ENCODE data around the gene PLCB4.

The PLCB4 gene

DNA sequence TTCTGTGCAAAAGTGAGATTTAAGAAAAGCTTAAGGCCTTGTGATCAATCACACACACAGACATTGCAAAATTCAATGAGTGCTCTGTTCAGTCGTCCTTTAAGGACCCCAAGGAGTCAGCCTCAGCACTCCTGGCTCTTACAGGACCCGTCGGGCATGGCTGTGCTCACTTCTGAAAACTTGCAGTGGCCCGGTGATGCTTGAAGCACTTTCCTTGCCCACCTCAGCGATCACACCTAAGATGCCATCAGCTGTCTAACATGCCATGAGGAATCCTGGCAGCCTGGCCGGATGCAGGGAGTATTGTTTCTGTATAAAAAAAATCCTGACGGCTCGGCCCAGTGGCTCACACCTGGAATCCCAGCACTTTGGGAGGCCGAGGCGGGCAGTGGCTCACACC, 344.1 kb downstream of the PLCB4 start:
- no peak for DNase-seq

DNA sequence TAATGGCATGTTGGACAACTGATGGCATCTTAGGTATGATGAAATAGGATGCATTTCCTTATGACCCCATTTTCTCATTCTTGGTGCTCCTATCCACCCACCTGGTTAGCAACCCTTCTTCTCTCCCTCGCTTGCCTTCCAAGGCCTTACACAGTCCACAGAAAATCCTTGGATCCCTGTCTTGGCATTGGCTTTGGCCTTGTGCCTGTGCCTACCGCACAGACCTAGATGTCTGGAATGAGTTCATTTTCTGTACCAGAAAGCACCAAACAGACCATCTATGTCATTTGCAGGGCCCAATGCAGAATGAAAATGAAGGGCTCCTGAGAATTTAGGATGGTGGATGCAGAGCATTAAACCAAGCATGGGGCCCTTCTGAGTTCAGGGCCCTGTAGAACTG, 346.5 kb downstream of the PLCB4 start:
- no peak for DNase-seq

DNA sequence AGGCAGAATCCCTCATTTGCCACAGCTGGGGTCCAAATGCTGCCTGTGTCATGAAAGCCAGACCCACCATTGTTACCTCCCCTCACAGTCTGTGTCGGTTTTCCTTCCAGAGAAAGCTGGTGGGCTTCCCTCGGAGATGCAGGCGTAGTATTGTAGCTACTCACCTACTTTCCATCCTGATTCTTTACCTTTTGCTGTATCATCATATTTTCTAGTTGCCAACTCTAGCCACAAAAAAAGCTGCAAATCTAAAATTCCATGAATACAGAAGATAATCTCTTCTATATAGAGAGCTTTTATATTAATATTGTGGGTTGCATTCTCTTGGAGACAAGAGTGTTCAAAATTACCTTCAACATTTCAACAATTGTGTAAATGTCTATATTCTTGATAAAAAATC, 347.5 kb downstream of the PLCB4 start:
- no peak for DNase-seq

DNA sequence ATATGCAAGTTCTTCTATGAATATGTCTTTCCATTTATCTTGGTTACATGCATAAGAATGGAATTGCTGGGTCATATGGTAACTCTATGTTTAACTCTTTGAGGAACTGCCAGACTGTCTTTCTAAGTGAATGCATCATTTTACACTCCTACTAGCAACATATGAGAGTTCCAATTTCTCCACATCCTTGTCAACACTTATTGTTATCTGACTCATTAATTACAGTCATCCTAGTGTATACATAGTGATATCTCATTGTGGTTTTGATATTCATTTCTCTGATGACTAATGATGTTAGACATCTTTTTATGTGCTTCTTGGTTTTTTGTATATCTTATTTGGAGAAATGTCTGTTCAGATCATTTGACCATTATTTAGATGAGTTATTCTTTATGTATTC, 348.8 kb downstream of the PLCB4 start:
- no peak for DNase-seq

DNA sequence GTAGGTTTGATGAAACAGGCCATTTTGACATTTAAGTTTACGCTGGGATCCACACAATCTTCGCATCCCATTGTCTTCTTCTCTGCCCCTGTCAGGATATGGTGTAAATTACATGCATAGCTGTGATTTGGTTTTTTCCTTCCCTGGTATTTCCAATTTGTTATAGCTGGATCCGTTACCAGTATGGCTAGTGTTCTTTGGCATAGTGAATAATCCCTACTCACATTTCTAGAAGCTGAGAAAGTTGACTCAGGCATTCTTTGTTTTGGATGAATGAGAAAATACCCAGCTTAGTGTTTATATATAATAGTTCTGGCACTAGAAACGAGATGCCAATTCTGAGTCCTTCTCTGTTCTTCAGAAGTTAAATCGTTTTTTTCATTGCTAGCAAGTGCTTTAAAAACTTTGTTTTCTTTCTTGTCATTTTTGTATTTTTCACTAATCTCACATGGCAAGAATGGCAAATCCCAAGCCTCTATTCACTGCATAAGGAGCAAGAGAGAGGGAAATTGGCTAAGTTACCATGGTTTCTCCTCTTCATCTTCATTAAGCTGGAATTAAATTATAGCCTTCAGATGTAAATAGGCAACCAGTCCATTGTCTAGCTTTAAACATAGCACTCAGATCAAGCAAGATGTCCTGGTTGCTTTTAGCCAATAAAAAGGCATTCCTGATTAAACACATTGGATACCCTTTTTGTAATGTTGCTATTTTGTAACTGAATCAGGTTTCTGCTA, 353.6 kb downstream of the PLCB4 start:
- DNase-seq: no peak

DNA sequence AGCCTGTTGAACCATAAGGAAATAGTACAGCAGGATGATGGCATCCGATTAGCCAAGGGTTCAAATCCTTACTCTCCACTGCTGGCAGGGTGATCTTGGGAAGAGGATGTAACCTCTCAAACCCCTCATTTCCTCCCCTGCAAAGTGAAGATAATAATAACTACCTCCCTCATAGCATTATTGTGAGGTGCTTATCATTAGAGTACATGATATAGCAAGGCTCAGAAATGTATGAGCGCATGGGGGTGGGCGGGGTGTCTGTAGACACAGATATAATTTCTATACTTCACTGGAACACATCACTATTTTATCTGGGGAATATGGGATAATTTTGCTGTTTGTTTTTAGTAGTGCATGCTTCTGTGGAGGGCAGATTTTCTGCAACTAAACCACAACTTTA, 355.7 kb downstream of the PLCB4 start:
- DNase-seq: no peak

DNA sequence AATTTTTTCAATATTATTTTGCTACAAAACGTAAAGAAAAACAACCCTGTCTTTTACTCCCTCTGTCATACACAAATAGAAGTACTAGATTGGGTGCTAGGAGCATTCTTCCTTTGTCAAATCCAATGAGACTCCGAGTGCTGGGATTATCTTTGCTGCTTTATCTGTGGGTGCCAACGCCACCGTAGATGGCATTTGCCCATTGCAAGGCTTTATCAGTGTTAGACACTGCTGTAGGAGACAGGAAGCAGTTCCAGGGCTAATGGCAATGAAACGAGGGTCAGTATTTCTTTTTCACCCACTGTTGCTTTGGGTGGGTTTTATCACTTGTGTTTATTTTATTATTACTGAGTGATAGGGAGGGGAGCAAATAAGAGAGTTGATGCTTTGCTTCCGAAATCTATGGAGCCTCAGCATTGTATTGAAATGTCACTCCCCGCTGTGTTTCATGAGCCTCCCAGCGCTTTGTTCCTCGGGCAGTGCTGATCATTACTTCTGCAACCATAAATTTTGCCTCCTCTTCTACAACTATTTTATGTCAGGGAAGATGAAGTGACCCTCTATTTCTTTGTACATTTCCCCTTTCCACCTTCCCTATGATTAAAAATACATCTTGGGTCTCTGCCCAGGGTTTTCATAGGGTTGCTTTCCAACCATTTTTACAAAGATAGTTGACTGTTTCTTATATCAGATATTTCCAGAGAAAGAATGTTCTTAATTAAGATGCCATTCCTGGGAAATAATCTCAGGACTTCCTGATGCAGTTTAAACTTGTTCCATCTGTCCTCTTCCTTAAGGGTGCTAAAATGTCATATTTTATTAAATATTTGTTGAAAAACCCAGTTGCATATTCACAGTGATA, 358.8 kb downstream of the PLCB4 start:
- no peak for DNase-seq

DNA sequence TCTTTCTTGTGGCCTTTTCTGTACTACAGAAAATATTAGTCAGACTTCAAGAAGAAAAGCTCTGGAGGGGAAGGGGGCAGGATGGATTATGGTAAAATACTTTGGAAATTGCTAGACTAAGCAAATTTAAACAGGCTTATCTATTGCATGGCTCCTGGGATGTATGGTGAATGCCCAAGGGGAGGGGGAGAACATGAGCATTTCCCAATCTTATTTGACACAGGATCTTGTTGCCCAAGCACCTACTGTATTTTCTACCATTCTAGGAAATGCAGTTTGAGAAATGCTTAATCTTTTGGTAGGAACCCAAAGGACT, 359.4 kb downstream of the PLCB4 start:
- no peak for DNase-seq

DNA sequence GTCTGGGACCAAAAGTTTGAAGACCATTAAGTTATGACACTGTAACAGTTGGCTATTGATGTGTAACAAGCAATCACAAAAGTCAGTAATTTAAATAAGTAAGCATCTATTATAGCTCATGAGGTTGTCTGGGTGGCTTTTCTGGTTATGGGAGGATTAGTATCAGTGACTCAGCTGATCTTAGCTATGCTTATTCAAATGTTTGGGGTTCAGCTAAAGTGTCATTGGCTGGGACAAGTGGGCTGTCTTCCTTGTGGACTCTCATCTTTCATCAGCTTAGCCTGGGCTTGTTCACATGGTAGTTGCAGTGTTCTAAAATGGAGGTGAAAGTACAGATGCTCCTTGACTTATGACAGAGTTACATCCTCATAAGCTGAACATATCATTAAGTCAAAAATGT, 370.9 kb downstream of the PLCB4 start:
- DNase-seq: no peak

DNA sequence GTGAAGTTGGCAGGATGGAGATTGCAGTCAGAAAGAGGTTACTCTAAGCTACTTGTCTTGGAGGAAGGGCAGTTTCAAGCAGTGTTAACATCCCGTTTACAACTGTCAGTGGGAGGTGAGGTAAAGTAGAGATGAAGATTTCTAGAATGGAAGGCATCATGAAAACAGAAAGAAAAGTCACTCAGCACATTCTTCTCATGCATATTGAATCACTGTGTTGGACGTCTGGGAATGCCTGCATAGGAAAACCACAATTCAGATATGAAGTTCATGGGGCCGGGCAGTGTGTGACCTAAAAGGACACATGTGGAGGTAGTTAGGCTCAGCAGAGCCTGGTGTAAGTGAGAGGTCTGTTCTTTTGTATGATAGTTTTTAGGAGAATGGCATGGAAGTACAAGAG, 372.0 kb downstream of the PLCB4 start:
- DNase-seq: no peak

DNA sequence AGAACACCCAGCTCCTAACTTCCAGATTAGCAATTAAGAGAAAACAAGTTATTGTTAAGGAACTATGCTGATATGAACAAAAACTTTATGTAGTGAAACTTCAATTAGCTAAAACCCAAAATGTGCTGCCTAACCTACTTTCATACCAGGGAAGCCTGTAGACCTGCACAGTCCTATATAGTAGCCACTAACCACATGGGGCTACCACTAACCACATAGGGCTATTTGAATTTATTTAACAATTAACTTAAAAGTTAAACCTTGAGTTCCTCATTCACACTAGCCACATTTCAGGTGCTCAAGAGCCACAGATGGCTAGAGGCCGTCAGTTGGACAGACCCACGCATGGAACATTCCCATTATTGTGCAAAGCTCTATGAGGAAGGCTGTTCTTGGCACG, 373.1 kb downstream of the PLCB4 start:
- no peak for DNase-seq

DNA sequence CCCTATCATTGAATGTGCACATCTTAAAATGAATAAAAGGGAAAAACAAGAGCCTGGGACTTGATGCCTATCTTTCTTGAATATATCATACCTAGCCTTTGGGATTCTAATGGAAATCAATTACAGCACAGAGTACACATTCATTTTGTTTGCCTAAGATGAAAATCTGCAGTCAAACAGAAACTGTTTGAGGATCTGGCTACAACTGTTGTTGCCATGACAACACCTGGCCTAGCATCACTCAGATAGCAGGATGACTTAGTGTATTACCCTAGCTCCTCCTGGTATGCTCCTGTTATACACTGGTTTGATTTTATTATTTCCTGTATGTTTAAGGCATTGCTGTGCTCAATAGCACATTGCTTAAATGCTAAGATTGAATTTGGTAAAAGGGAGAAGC, 374.0 kb downstream of the PLCB4 start:
- DNase-seq: no peak

DNA sequence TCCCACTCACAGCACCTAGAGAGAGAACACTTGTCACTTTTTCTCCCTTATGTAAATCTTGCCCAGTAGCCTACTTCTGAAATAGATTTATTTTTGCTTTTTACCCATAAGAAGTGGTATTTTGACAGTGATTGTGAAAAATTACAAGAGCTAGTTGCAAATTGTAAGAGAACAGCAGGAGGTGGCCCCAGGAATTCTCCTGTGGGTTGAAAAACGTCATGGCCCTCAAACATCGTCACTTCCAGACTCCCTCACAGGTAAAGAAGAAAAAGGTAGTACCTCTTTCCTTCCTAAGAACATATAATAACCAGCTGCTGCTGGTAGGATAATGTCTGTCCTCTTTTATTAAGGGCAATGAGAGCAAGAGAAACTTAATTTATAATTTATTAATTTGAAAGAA, 376.0 kb downstream of the PLCB4 start:
- no peak for DNase-seq

DNA sequence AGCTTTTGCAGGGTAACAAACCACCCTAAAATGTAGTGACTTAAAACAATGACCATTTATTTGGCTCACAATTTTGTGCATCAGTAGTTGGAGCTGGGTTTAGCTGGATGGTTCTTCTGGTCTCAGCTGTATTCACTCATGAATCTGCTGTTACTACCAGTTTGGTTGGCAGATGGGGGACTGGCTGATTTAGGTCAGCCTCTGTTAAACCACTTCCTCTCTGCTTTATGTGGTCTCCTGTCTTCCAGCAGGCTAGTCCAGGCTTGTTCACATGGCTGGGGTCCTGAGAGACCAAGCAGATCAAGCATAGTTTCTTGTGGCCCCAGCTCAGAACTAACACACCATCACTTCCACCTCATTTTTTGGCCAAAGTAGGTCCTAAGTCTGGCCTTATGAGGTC, 378.3 kb downstream of the PLCB4 start:
- DNase-seq: no peak

DNA sequence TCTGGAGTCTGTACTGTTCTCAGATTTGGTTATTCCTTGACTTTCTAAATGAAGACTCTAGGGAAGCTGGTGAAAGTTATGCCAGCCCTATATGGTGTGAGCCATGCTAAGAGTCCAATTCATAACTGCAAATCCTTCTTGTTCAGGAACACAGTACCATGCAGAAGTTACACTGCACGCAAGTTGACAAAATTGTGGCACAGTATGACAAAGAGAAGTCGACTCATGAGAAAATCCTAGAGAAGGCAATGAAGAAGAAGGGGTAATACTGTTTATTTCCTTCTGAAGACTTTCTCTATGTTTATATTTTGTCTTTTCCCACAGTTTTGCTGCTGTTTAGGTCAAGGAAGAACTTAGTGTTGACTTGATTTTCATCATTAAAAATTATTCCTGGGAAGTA, 384.3 kb downstream of the PLCB4 start:
- DNase-seq: no peak

DNA sequence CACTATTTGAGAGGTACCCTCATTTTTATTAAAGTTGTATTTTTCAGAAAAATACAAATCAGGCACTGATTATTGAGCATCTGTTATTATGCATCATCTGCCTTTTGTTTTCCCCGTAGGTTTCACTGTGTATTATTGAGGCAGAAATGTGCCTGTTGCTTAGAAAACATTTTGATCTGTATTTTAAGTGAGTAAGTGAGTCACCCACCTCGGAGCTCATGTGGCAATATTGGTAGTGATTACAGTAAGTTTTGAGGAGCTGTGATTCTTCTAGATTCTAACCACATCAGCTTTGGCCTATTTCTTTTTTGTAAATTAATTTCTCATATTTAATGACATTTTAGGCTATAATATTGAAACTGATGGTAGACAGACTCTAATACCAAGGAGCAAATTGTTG, 385.9 kb downstream of the PLCB4 start:
- no peak for DNase-seq

DNA sequence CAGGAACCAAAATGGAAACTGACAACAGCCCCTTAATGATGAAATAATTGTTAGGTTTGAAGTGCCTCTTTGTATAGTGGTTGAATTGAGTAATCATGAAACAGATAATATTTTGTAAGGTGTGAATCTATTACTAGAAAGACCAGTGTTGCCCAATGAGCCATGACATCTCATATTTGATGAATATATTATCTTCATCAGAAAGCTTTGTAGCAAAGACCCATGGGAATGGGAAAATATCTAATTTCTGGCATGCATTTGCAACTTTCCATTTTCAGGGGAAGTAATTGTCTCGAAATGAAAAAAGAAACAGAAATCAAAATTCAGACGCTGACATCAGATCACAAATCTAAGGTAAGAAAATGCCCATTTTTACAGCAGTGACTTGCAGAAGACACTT, 388.2 kb downstream of the PLCB4 start:
- DNase-seq: no peak

DNA sequence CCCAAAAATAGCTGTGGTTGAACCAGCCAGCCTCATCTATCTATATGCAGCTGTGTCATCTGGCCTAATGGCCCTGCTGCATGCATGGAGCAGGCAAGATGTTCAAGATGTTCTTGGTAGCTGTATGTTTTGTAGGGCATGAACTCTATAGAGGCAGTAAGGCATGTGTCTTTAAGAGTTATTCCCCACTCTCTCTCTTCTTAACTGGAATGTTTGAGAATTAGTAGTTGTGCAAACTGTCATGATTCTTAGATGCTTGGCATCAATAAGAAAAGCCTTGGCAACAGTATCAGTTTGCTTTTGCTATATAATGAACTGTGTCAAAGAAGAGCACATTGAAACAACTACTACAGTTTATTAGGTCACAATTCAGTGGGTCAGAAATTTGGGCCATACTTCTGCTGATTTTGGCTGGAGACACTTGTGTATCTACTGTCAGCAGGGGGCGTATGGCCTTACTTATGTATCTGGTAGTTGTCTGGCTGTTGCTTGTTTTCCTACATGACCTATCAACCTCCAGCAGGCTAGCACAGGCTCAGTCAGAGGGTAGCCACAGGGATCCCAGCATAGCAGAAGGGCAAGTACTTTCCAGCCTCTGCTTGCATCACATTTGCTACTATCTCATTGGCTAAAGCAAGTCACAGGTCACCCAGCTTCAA, 389.4 kb downstream of the PLCB4 start:
- no peak for DNase-seq

DNA sequence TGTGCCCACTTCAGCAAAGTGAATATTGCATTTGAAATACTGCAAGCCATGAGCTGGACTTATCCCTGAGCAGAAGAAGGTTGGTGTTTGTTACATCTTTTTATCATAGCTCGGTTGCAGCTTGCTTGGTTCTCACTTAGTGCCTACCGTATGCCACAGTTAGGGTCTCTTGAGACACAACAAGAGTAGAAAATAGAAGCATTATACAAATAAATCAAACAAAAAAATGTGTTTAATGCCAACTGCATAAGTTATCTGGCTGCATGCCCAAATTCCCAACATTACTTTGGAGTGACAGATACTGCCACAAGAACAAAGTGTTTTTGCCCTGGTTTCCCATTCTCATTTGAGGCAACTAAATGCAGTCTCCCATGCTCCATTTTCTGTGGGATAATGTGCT, 391.6 kb downstream of the PLCB4 start:
- no peak for DNase-seq

DNA sequence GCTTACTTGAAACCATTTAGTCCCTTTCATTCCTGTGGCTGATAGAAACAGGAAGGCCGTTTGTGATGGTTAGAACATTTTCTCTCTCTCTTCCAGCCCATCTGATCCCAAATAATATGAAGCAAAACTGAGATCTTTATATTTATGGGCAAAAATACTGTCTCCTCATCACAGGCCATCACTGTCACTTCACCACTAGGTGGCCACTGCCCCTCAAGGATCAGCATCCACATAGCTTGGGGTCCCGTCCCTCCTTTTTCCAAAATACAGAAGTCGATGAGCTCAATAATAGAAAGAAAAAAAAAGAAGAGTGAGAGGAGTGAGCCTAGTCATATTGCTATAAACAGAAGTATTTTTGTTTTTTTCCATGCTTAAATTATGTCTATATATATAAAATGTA, 399.1 kb downstream of the PLCB4 start:
- no peak for DNase-seq

DNA sequence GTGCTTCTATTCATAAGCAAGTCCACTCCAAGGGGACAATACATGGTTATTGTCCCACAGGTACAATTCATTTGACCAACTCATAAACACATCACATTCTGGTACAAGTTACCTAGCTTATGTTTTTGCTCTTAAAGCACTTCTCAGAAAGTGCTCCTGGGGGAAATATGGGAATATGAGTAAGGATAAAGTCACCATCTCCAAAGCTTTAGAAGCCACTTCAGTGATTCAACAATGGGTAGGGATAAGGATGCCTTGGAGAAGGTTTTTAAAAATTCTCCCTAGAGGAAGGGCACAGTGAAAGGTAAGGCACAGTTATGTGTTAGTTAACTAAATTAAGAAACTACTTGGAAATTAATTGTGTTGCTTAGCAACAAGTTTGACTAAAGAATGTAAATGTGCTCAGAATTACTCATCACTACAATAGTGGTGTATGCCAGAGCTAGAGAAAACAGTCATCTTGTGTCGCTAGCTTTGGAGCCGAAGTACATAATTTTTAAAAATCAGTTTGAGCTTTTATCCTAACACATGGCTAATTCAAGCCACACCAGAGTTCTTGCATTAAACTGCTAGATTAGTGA, 406.0 kb downstream of the PLCB4 start:
- no peak for DNase-seq

DNA sequence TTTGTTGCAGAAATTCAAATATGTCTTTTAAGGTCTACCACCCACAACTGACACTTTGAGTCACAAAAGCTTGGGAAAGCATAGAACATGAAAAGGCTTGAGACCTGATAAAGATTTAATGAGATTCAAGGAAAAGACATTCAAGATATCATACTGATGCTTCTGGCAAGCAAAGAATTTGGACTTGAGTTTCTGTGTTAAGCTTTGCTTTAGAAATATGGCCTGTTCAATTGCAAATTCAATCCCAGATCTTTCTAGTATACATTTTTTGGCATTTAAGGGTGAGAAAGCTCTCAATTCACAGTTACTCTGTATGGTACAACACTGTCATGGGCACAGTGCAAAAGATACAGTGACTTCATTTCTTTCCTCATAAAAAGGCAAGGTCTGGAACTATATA, 406.6 kb downstream of the PLCB4 start:
- no peak for DNase-seq

DNA sequence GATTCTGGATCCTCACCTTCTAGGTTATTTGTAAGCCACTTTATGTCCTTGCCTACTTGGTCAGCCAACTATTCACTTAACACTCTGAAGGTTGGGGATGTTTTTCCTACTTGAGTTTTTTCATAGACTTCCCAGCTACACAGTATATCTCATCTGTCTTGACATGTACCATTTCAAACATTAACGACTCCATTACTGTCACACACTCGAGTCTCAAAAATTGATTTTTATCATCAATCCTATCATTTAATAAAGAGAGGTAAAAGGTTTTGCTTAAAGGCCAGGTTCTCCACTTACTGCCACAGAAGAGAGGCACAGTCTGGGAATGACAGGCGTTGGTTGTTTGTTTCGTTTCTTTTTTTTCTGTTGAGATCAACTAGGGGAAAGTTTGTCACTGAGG, 407.3 kb downstream of the PLCB4 start:
- DNase-seq: no peak

DNA sequence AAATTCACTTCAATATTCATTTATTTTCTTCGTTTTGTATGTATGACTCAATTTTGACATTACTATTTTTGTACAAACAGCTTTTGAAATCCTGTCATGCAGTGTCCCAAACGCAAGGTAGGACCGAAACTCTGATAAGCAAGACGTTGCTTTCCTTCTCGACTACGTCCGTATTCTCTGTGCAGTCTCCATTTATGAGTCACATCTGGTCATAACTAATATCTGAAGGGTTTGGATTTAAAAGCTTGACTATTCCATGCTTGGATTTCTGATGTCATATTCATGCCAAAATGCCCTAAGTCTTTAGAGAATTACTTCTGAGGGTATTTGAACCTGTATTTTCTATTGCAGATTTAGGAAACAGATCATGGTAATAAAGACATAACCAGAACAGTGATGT, 407.8 kb downstream of the PLCB4 start:
- DNase-seq: no peak
